ENCODE data around the gene KLK3. TPM values are rescaled to one million over a fixed set of nuclear protein-coding genes. Genes with fewer than 3 reads are reported as not detected.

KLK3 gene
- total RNA-seq, 4 donors from 2014 or later, result not detected

GRCh38 chr19:50880241-50880640 lies 25.5 kb downstream of the KLK3 start:
- Histone ChIP-seq H3K27ac (no peak overlapping the region), H3K4me1 (no peaks in the 10 kb centered on the region), H3K4me3 (no peak overlapping the region), H3K9me3 (no peaks in the 10 kb centered on the region), H3K36me3 (no peaks in the 10 kb centered on the region), H3K27me3 (peaks cover 0 to 4% (median 0%) of the 10 kb centered on the region in 3 donors)
- intact Hi-C loops (cut with DNase I; ENCODE audit: low total_unique reads) (no loop called here), in situ Hi-C loops (cut with MboI; ENCODE audit: low sequenced_read_pairs in 4 of 4) (no loop called here)
- ATAC-seq (no peak), DNase-seq (no peak)
- TF ChIP-seq, protein P1, sequence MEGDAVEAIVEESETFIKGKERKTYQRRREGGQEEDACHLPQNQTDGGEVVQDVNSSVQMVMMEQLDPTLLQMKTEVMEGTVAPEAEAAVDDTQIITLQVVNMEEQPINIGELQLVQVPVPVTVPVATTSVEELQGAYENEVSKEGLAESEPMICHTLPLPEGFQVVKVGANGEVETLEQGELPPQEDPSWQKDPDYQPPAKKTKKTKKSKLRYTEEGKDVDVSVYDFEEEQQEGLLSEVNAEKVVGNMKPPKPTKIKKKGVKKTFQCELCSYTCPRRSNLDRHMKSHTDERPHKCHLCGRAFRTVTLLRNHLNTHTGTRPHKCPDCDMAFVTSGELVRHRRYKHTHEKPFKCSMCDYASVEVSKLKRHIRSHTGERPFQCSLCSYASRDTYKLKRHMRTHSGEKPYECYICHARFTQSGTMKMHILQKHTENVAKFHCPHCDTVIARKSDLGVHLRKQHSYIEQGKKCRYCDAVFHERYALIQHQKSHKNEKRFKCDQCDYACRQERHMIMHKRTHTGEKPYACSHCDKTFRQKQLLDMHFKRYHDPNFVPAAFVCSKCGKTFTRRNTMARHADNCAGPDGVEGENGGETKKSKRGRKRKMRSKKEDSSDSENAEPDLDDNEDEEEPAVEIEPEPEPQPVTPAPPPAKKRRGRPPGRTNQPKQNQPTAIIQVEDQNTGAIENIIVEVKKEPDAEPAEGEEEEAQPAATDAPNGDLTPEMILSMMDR (IDR thresholded peaks at IDR 0.05 in 4 of 5, conservative IDR thresholded peaks at IDR 0.05 in 1 of 5), result no peak
- no peak for TF ChIP-seq POLR2A (IDR thresholded peaks at IDR 0.05)

GRCh38 chr19:50882188-50882587 lies 27.5 kb downstream of the KLK3 start:
- DNase-seq, result no peak
- Histone ChIP-seq H3K27ac (no peak overlapping the region), H3K9me3 (no peaks in the 10 kb centered on the region), H3K4me3 (no peak overlapping the region), H3K36me3 (no peaks in the 10 kb centered on the region), H3K4me1 (no peaks in the 10 kb centered on the region), H3K27me3 (peaks cover 0 to 4% (median 0%) of the 10 kb centered on the region in 3 donors)
- TF ChIP-seq POLR2A (IDR thresholded peaks at IDR 0.05), result no peak
- TF ChIP-seq, protein P1 (IDR thresholded peaks at IDR 0.05 in 4 of 5, conservative IDR thresholded peaks at IDR 0.05 in 1 of 5), result no peak
- intact Hi-C loops (cut with DNase I; ENCODE audit: low total_unique reads) (no loop called here), in situ Hi-C loops (cut with MboI; ENCODE audit: low sequenced_read_pairs in 4 of 4) (no loop called here)
- no peak for ATAC-seq

DNA sequence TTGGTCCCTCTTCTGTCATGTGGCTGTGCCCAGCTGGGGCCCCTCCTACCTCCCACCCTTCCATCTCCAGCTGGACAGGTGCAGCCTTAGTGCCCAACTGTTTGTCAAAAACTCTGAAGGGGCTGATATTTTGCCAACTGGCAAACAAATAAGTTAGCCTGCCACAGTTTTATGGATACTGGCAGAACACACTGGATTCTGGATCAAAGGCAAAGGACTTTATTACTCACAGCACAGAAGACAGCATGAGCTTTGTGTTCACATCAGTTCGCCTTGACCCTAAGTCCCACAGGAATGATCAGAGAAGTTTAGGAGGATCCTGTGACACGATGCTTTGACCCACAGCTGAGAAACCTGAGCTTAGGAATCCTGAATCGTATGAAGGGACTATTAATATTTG lies 34.9 kb downstream of the KLK3 start:
- no peaks in the 10 kb centered on the region for H3K9me3 ChIP-seq
- intact Hi-C loops (cut with DNase I; ENCODE audit: low total_unique reads), result no loop called here
- in situ Hi-C loops (cut with MboI; ENCODE audit: low sequenced_read_pairs in 4 of 4), result no loop called here
- no peak overlapping the region for H3K4me3 ChIP-seq
- TF ChIP-seq, protein P1 (IDR thresholded peaks at IDR 0.05 in 4 of 5, conservative IDR thresholded peaks at IDR 0.05 in 1 of 5), result no peak
- TF ChIP-seq POLR2A (IDR thresholded peaks at IDR 0.05), result no peak
- no peaks in the 10 kb centered on the region for H3K36me3 ChIP-seq
- H3K4me1 ChIP-seq, result no peaks in the 10 kb centered on the region
- H3K27me3 ChIP-seq, result peaks cover 0 to 3% (median 0%) of the 10 kb centered on the region in 3 donors
- H3K27ac ChIP-seq, result no peak overlapping the region
- DNase-seq, result no peak
- no peak for ATAC-seq

- TF ChIP-seq, protein P1 (IDR thresholded peaks at IDR 0.05 in 4 of 5, conservative IDR thresholded peaks at IDR 0.05 in 1 of 5), result no peak
- TF ChIP-seq POLR2A (IDR thresholded peaks at IDR 0.05), result no peak
- H3K27me3 ChIP-seq, result peaks cover 0 to 3% (median 0%) of the 10 kb centered on the region in 3 donors
- in situ Hi-C loops (cut with MboI; ENCODE audit: low sequenced_read_pairs in 4 of 4), result no loop called here
These were observed 35.9 kb downstream of the KLK3 start for GRCh38 chr19:50890422-50891252.

More at GRCh38 chr19:50890422-50891252, 35.9 kb downstream of the KLK3 start:
- no peak overlapping the region for H3K4me3 ChIP-seq
- intact Hi-C loops (cut with DNase I; ENCODE audit: low total_unique reads), result no loop called here
- H3K27ac ChIP-seq, result no peak overlapping the region
- ATAC-seq (no peak), DNase-seq (no peak)
- H3K9me3 ChIP-seq, result no peaks in the 10 kb centered on the region
- no peaks in the 10 kb centered on the region for H3K4me1 ChIP-seq
- no peaks in the 10 kb centered on the region for H3K36me3 ChIP-seq
